Gastrocnemius medialis (tissue), 4 donors: ENCODE results near the gene LILRA2. TPM values are rescaled to one million over a fixed set of nuclear protein-coding genes. Genes with fewer than 3 reads are reported as not detected.
"Not testable (repeated sequence)": the region's sequence is repeated elsewhere in the genome, so short reads cannot be mapped to it uniquely, and the experiment has no call there.

Experiments
- ATAC-seq, 2 donors: fragments of 150-250 bp; one replicate each; pipeline ENCODE4 v1.9.1; 2016
- DNase-seq, 2 donors: peaks; one replicate each; pipeline ENCODE4 v3.0.0-alpha.2; 2019
- H3K27ac ChIP-seq, 4 donors: fragments of 200-600 bp; sonication (generic); 1 replicate in 1 of 4; 2 replicates in 3 of 4; pipeline ENCODE4 v1.5.1; 2016 to 2018; ENCODE audit warnings: mild to moderate bottlenecking in 2 of 4, moderate library complexity in 1 of 4
- H3K27me3 ChIP-seq, 3 donors: fragments of 200-600 bp; sonication (generic) in 2 of 3; 1 replicate in 1 of 3; 2 replicates in 2 of 3; pipeline versions ENCODE4 v1.5.1 to v1.6.0; 2016 to 2019; ENCODE audit warnings: mild to moderate bottlenecking in 1 of 3, moderate library complexity in 1 of 3
- H3K36me3 ChIP-seq, 2 donors: fragments of 200-600 bp; sonication (generic) in 1 of 2; one replicate each; pipeline ENCODE4 v1.5.1; 2017 to 2018
- H3K4me1 ChIP-seq, 2 donors: fragments of 200-600 bp; sonication (generic) in 1 of 2; one replicate each; pipeline ENCODE4 v1.5.1; 2016 to 2017; ENCODE audit warnings: mild to moderate bottlenecking in 2 of 2
- H3K4me3 ChIP-seq, 4 donors: fragments of 200-600 bp; sonication (generic) in 3 of 4; 1 replicate in 1 of 4; 2 replicates in 3 of 4; pipeline ENCODE4 v1.5.1; 2016 to 2019; ENCODE audit warnings: mild to moderate bottlenecking in 2 of 4
- H3K9me3 ChIP-seq, 3 donors: fragments of 200-600 bp; sonication (generic) in 2 of 3; 1 replicate in 1 of 3; 2 replicates in 2 of 3; pipeline ENCODE4 v1.5.1; 2016 to 2019
- CTCF ChIP-seq, 5 experiments: fragments of 450-650 bp in 3 of 5; fragments of 200-600 bp in 2 of 5; sonication (generic) in 2 of 5; IDR thresholded peaks in 4 of 5; conservative IDR thresholded peaks in 1 of 5; 1 replicate in 4 of 5; 2 replicates in 1 of 5; pipeline ENCODE4 v1.5.1; 2016 to 2019; ENCODE audit warnings: antibody characterized with exemption in 5 of 5, mild to moderate bottlenecking in 3 of 5, moderate library complexity in 3 of 5
- POLR2A ChIP-seq, 2 donors: fragments of 450-650 bp; IDR thresholded peaks; one replicate each; pipeline ENCODE4 v1.6.1; 2017; ENCODE audit warnings: antibody characterized with exemption in 2 of 2, mild to moderate bottlenecking in 2 of 2, moderate library complexity in 2 of 2
- in situ Hi-C, 4 donors: fragments of 200-750 bp; cut with MboI; loops; one replicate each; pipeline versions ENCODE4 v1.15.0 to v1.8.0; 2017; ENCODE audit warnings: low sequenced_read_pairs in 4 of 4
- intact Hi-C: fragments of 100-400 bp; cut with DNase I; formaldehyde crosslinking; loops from one replicate; pipeline ENCODE4 v1.15.1; 2023; ENCODE audit warnings: low total_unique reads
- total RNA-seq, 4 donors: library from RNA; depleted of rRNA; stranded (reverse); fragments of >200 nt; gene quantifications; one replicate each; pipeline versions ENCODE4 v1.1.0 to v1.2.3, GENCODE V29; 2016

LILRA2 gene
- total RNA-seq, 4 donors from 2014 or later: 0.44 to 1.0 (median 0.91) TPM; not detected in 1

DNA sequence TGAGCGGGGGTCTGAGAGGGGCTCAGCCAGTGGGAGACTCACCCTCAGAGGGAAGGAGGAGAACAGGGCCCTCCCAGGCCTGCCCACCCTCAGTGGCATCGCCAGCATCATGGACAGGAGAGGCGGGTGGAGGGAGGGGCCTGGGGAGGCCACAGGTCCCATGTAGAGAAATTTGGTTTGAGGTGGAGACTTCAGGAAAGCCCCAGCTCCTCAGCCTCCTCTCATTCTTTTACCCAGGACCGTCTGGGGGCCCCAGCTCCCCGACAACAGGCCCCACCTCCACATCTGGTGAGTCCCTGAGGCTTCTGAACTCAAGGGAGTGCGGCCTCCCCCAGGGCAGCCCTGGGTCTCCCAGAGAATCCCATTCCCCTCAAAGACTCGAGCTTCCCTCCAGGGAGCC, 59.8 kb downstream of the LILRA2 start:
- intact Hi-C loops (no loop called here), in situ Hi-C loops (loop anchor here in 1 of 4 donors (25.0 kb wide), 1 partner anchor 321 kb away; the partner anchor contains the start of gene LILRA5)

DNA sequence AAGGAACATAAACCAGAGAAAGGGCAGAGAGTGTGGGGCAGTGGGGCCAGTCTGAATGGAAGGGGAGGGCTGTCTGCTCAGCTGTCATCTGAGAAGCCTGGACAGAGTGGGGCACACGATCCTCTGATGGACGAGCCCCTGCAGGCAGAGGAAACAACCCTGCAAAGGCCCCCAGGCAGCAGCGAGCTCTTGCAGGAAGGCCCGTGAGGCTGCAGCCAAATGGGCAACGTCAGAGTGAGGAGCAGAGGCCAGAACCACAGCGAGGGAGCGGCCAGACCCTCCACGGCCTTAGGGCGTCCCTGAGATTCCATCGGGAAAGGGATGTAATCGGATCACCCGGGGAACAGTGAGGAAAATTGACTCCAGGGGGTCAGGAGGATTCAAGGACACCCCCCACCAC, 62.5 kb downstream of the LILRA2 start:
- ATAC-seq, H3K27me3 ChIP-seq, H3K4me1 ChIP-seq, DNase-seq, H3K9me3 ChIP-seq, H3K27ac ChIP-seq, H3K4me3 ChIP-seq, H3K36me3 ChIP-seq, intact Hi-C loops: not testable (repeated sequence)
- in situ Hi-C loops: loop anchor here in 1 of 4 donors (25.0 kb wide), 1 partner anchor 324 kb away; the partner anchor contains the start of gene LILRA5

More for the DNA sequence above, 59.8 kb downstream of the LILRA2 start:
- Histone ChIP-seq H3K4me3 (no peak overlapping the region), H3K27me3 (no peaks in the 10 kb centered on the region), H3K36me3 (no peaks in the 10 kb centered on the region), H3K4me1 (no peaks in the 10 kb centered on the region), H3K27ac (no peak overlapping the region), H3K9me3 (no peaks in the 10 kb centered on the region)
- DNase-seq (no peak), ATAC-seq (no peak)
- TF ChIP-seq CTCF (IDR thresholded peaks at IDR 0.05 in 4 of 5, conservative IDR thresholded peaks at IDR 0.05 in 1 of 5): no peak
- TF ChIP-seq POLR2A (IDR thresholded peaks at IDR 0.05): no peak

DNA sequence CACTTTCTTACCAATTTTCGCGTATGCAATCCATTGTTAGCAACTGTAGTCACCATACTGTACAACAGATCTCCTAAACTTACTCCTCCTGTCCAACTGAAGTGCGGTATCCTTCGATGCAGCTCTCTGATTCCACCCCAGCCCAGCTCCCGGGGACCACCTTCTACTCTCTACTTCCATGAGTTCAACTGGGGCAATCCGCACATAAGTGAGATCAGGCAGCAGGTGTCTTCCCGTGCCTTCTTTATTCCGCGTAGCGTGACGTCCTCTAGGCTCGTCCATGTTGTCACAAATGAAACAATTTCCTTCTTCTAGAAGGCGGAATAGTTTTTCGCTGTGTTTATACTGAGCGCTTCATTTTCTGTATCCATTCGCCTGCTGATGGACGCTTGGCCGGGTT, 65.1 kb downstream of the LILRA2 start:
- no peak overlapping the region for H3K27ac ChIP-seq
- H3K4me3 ChIP-seq: no peak overlapping the region
- in situ Hi-C loops: loop anchor here in 1 of 4 donors (25.0 kb wide), 1 partner anchor 326 kb away; the partner anchor contains the start of gene LILRA5
- no peaks in the 10 kb centered on the region for H3K4me1 ChIP-seq
- H3K9me3 ChIP-seq: no peaks in the 10 kb centered on the region
- intact Hi-C loops: no loop called here
- no peaks in the 10 kb centered on the region for H3K27me3 ChIP-seq
- no peaks in the 10 kb centered on the region for H3K36me3 ChIP-seq
- no peak for DNase-seq
- TF ChIP-seq CTCF (IDR thresholded peaks at IDR 0.05 in 4 of 5, conservative IDR thresholded peaks at IDR 0.05 in 1 of 5): no peak
- TF ChIP-seq POLR2A (IDR thresholded peaks at IDR 0.05): no peak
- ATAC-seq: no peak

Other genes with a start within 250 kb of the LILRA2 start
- gene LILRA4, start 234.6 kb upstream of the LILRA2 start, total RNA-seq: not detected
- 1 to 10 TPM in 3 of 4 donors, under 1 TPM in 1; 0.12 to 3.5 (median 2.9) TPM for gene LAIR1, start 208.9 kb upstream of the LILRA2 start, total RNA-seq
- gene TTYH1, start 158.3 kb upstream of the LILRA2 start, total RNA-seq: under 1 TPM in 1 of 4 donors, not detected in 3; 0.41 TPM
- gene LENG8, start 124.6 kb upstream of the LILRA2 start, total RNA-seq: 10 to 100 TPM in 3 of 4 donors, 1 to 10 TPM in 1; 9.9 to 49.5 (median 15.5) TPM
- 1 to 10 TPM; 1.5 to 4.9 (median 3.4) TPM for gene LENG9, start 110.0 kb upstream of the LILRA2 start, total RNA-seq
- gene CDC42EP5, start 100.5 kb upstream of the LILRA2 start, total RNA-seq: 1 to 10 TPM in 2 of 4 donors, under 1 TPM in 1, not detected in 1; 0.83 to 4.6 (median 4.2) TPM
- gene LAIR2, start 71.0 kb upstream of the LILRA2 start, total RNA-seq: not detected
- under 1 TPM in 2 of 4 donors, not detected in 2; 0.40 to 0.62 TPM for gene LILRA1, start 19.8 kb downstream of the LILRA2 start, total RNA-seq
- under 1 TPM in 2 of 4 donors, not detected in 2; 0.39 to 0.69 TPM for gene LILRB1, start 56.7 kb downstream of the LILRA2 start, total RNA-seq
- 1 to 10 TPM in 2 of 4 donors, under 1 TPM in 2; 0.24 to 4.0 (median 1.0) TPM for gene LILRB4, start 89.2 kb downstream of the LILRA2 start, total RNA-seq
- not detected for gene KIR3DL3, start 150.7 kb downstream of the LILRA2 start, total RNA-seq
- not detected for gene KIR2DL3, start 164.7 kb downstream of the LILRA2 start, total RNA-seq
- not detected for gene KIR2DL1, start 196.0 kb downstream of the LILRA2 start, total RNA-seq
- gene KIR2DL4, start 229.8 kb downstream of the LILRA2 start, total RNA-seq: not detected
- under 1 TPM in 1 of 4 donors, not detected in 3; 0.36 TPM for gene KIR3DL1, start 242.7 kb downstream of the LILRA2 start, total RNA-seq